Neuronal stem cell (in vitro differentiated cells): ENCODE data around the gene GDAP1L1.

Experiments
- DNase-seq: peaks from one replicate; pipeline ENCODE4 v3.0.0-alpha.2; 2013; ENCODE audit warnings: low spot score
- H2AFZ ChIP-seq: one replicate; pipeline ENCODE4 v1.6.1; 2013; ENCODE audit warnings: mild to moderate bottlenecking, low read length, inconsistent platforms
- H2AK5ac ChIP-seq: 2 replicates; pipeline ENCODE4 v1.6.1; 2013; ENCODE audit warnings: low read depth, mild to moderate bottlenecking, inconsistent platforms, low read length, moderate library complexity, mixed read lengths
- H2BK120ac ChIP-seq: 2 replicates; pipeline ENCODE4 v1.6.1; 2013; ENCODE audit warnings: low read depth, mild to moderate bottlenecking, inconsistent platforms, low read length, moderate library complexity, mixed read lengths
- H2BK12ac ChIP-seq: one replicate; pipeline ENCODE4 v1.6.1; 2013; ENCODE audit warnings: low read length, inconsistent platforms
- H2BK15ac ChIP-seq: 2 replicates; pipeline ENCODE4 v1.6.1; 2013; ENCODE audit warnings: mild to moderate bottlenecking, low read length, inconsistent platforms, mixed read lengths
- H2BK5ac ChIP-seq: one replicate; pipeline ENCODE4 v1.6.1; 2013; ENCODE audit warnings: inconsistent platforms, mild to moderate bottlenecking, low read length, moderate library complexity
- H3K14ac ChIP-seq: one replicate; pipeline ENCODE4 v1.6.1; 2013; ENCODE audit warnings: low read length, inconsistent platforms
- H3K18ac ChIP-seq: 2 replicates; pipeline ENCODE4 v1.6.1; 2013; ENCODE audit warnings: low read length, inconsistent platforms
- H3K23ac ChIP-seq: 2 replicates; pipeline ENCODE4 v1.6.1; 2013; ENCODE audit warnings: low read depth, mild to moderate bottlenecking, mixed read lengths, low read length, inconsistent platforms; ENCODE audit not compliant: poor library complexity
- H3K27ac ChIP-seq: replicated peaks from 3 replicates; pipeline ENCODE4 v1.5.1; 2013; ENCODE audit warnings: low read length, inconsistent platforms
- H3K27me3 ChIP-seq, 3 experiments: 2 replicates each; pipeline ENCODE4 v1.6.1; 2013; ENCODE audit warnings: low read length in 3 of 3, mild to moderate bottlenecking in 2 of 3, inconsistent platforms in 1 of 3, low read depth in 1 of 3, mixed read lengths in 1 of 3, moderate library complexity in 1 of 3; ENCODE audit not compliant: control insufficient read depth in 3 of 3, insufficient read depth in 3 of 3
- H3K36me3 ChIP-seq, 2 donors: replicated peaks in 1 of 2; 2 replicates each; pipeline ENCODE4 v1.6.1; 2013; ENCODE audit warnings: low read length in 2 of 2; ENCODE audit not compliant: control insufficient read depth in 2 of 2, insufficient read depth in 2 of 2
- H3K4ac ChIP-seq: 2 replicates; pipeline ENCODE4 v1.6.1; 2013; ENCODE audit warnings: inconsistent platforms, mild to moderate bottlenecking, low read length, moderate library complexity
- H3K4me1 ChIP-seq, 2 donors: 1 replicate in 1 of 2; 2 replicates in 1 of 2; pipeline ENCODE4 v1.6.1; 2013; ENCODE audit warnings: low read length in 2 of 2, low read depth in 1 of 2; ENCODE audit not compliant: control insufficient read depth in 2 of 2, insufficient read depth in 1 of 2
- H3K4me2 ChIP-seq: one replicate; pipeline ENCODE4 v1.6.1; 2013; ENCODE audit warnings: mild to moderate bottlenecking, low read length, inconsistent platforms; ENCODE audit not compliant: insufficient read depth, poor library complexity, severe bottlenecking
- H3K4me3 ChIP-seq, 2 donors: 2 replicates each; pipeline ENCODE4 v1.5.1; 2013; ENCODE audit warnings: low read length in 2 of 2, mild to moderate bottlenecking in 2 of 2, inconsistent platforms in 1 of 2, moderate library complexity in 1 of 2
- H3K79me1 ChIP-seq: one replicate; pipeline ENCODE4 v1.6.1; 2013; ENCODE audit warnings: low read depth, mild to moderate bottlenecking, inconsistent platforms, low read length, moderate library complexity
- H3K9ac ChIP-seq: one replicate; pipeline ENCODE4 v1.6.1; 2013; ENCODE audit warnings: mild to moderate bottlenecking, low read depth, low read length, inconsistent platforms; ENCODE audit not compliant: poor library complexity
- H3K9me3 ChIP-seq, 2 donors: replicated peaks in 1 of 2; 2 replicates each; pipeline versions ENCODE3 to v1.6.1; 2013; ENCODE audit warnings: low read length in 2 of 2, mild to moderate bottlenecking in 2 of 2, inconsistent platforms in 1 of 2, low read depth in 1 of 2, mixed read lengths in 1 of 2, moderate library complexity in 1 of 2; ENCODE audit not compliant: control insufficient read depth in 2 of 2, insufficient read depth in 1 of 2
- H4K8ac ChIP-seq: one replicate; pipeline ENCODE4 v1.6.1; 2013; ENCODE audit warnings: low read depth, mild to moderate bottlenecking, inconsistent platforms, low read length, moderate library complexity
- H4K91ac ChIP-seq: one replicate; pipeline ENCODE4 v1.6.1; 2013; ENCODE audit warnings: low read length, low read depth, mild to moderate bottlenecking, inconsistent platforms; ENCODE audit not compliant: poor library complexity
- WGBS, 2 donors: extraction: QIAGEN DNeasy Blood & Tissue Kit; methylation state at CpG; one replicate each; pipeline ENCODE4 v1.1.7; 2013; ENCODE audit warnings: missing lambda C conversion rate in 2 of 2, mixed read lengths in 1 of 2; ENCODE audit not compliant: insufficient read length in 2 of 2, insufficient replicate concordance in 1 of 2; ENCODE audit errors: extremely low coverage in 2 of 2; 5-methylcytosine and 5-hydroxymethylcytosine counted together

Gene GDAP1L1

GRCh38 chr20:44301285-44301684 is 54.2 kb downstream of the GDAP1L1 start:
- Histone ChIP-seq H2BK5ac (no peak overlapping the region), H3K14ac (no peak overlapping the region), H3K27me3 (no peaks in the 10 kb centered on the region), H2AK5ac (no peak overlapping the region), H3K9me3 (no peaks in the 10 kb centered on the region), H2BK12ac (no peak overlapping the region), H3K4me2 (no peak overlapping the region), H3K9ac (no peak overlapping the region), H3K27ac (no peak overlapping the region), H2AFZ (no peak overlapping the region), H4K91ac (no peak overlapping the region), H3K4ac (no peak overlapping the region), H4K8ac (no peak overlapping the region), H2BK15ac (no peak overlapping the region), H3K18ac (no peak overlapping the region), H3K36me3 (no peaks in the 10 kb centered on the region), H3K4me1 (peaks cover 0 to 1% of the 10 kb centered on the region in 2 donors), H3K23ac (no peak overlapping the region), H3K79me1 (peaks cover 2% of the 10 kb centered on the region), H2BK120ac (no peak overlapping the region), H3K4me3 (no peak overlapping the region)
- DNase-seq = no peak

- H2AK5ac ChIP-seq = no peak overlapping the region
- no peak overlapping the region for H3K4ac ChIP-seq
- H2BK120ac ChIP-seq = no peak overlapping the region
- H3K18ac ChIP-seq = no peak overlapping the region
- no peaks in the 10 kb centered on the region for H3K36me3 ChIP-seq
- H3K23ac ChIP-seq = no peak overlapping the region
- H3K79me1 ChIP-seq = peaks cover 2% of the 10 kb centered on the region
- no peak overlapping the region for H3K14ac ChIP-seq
- no CpG with 5 or more reads among the region's 5 CpGs for WGBS, 2 donors
- no peak overlapping the region for H2BK15ac ChIP-seq
- no peaks in the 10 kb centered on the region for H3K27me3 ChIP-seq
- H3K4me1 ChIP-seq = peaks cover 0 to 1% of the 10 kb centered on the region in 2 donors
- H3K9me3 ChIP-seq = no peaks in the 10 kb centered on the region
- no peak for DNase-seq
- no peak overlapping the region for H4K8ac ChIP-seq
- H3K4me3 ChIP-seq = no peak overlapping the region
- no peak overlapping the region for H3K4me2 ChIP-seq
- no peak overlapping the region for H2AFZ ChIP-seq
- H4K91ac ChIP-seq = no peak overlapping the region
- no peak overlapping the region for H2BK5ac ChIP-seq
- no peak overlapping the region for H3K27ac ChIP-seq
- no peak overlapping the region for H2BK12ac ChIP-seq
- no peak overlapping the region for H3K9ac ChIP-seq
Measured at GRCh38 chr20:44302026-44302669, 55.0 kb downstream of the GDAP1L1 start.

GRCh38 chr20:44302736-44303135 is 55.6 kb downstream of the GDAP1L1 start:
- WGBS, 2 donors = no CpG with 5 or more reads among the region's 8 CpGs
- H3K27ac ChIP-seq = no peak overlapping the region

GRCh38 chr20:44304383-44304782 is 57.3 kb downstream of the GDAP1L1 start:
- Histone ChIP-seq H3K14ac (no peak overlapping the region), H4K8ac (no peak overlapping the region), H3K27me3 (no peaks in the 10 kb centered on the region), H2BK15ac (no peak overlapping the region), H3K18ac (no peak overlapping the region), H3K36me3 (no peaks in the 10 kb centered on the region), H3K27ac (no peak overlapping the region), H4K91ac (no peak overlapping the region), H2BK5ac (no peak overlapping the region), H3K4me2 (no peak overlapping the region), H2AK5ac (no peak overlapping the region), H3K4me1 (peaks cover 0 to 1% of the 10 kb centered on the region in 2 donors), H2BK12ac (no peak overlapping the region), H3K9me3 (no peaks in the 10 kb centered on the region), H3K79me1 (peaks cover 2% of the 10 kb centered on the region), H2BK120ac (no peak overlapping the region), H2AFZ (no peak overlapping the region), H3K9ac (no peak overlapping the region), H3K23ac (no peak overlapping the region), H3K4ac (no peak overlapping the region), H3K4me3 (no peak overlapping the region)
- DNase-seq = no peak

More at GRCh38 chr20:44302736-44303135, 55.6 kb downstream of the GDAP1L1 start:
- Histone ChIP-seq H4K8ac (no peak overlapping the region), H4K91ac (no peak overlapping the region), H3K9ac (no peak overlapping the region), H3K4ac (no peak overlapping the region), H3K14ac (no peak overlapping the region), H2BK120ac (no peak overlapping the region), H3K9me3 (no peaks in the 10 kb centered on the region), H3K4me3 (no peak overlapping the region), H3K79me1 (peaks cover 2% of the 10 kb centered on the region), H2AFZ (no peak overlapping the region), H2AK5ac (no peak overlapping the region), H3K4me2 (no peak overlapping the region), H2BK12ac (no peak overlapping the region), H2BK15ac (no peak overlapping the region), H3K4me1 (peaks cover 0 to 1% of the 10 kb centered on the region in 2 donors), H3K23ac (no peak overlapping the region), H3K18ac (no peak overlapping the region), H3K36me3 (no peaks in the 10 kb centered on the region), H3K27me3 (no peaks in the 10 kb centered on the region), H2BK5ac (no peak overlapping the region)
- DNase-seq = no peak
